Activated CD4-positive, alpha-beta T cell treated with anti-CD3 and anti-CD28 coated beads for 24 hours (primary cell): ENCODE results near the gene RFPL3.
"Not testable (repeated sequence)": the region's sequence is repeated elsewhere in the genome, so short reads cannot be mapped to it uniquely, and the experiment has no call there.

Source experiments
- DNase-seq, 2 donors: peaks; one replicate each; pipeline ENCODE4 v3.0.0-alpha.2; 2020; ENCODE audit warnings: low read depth in 2 of 2

Gene RFPL3

DNA sequence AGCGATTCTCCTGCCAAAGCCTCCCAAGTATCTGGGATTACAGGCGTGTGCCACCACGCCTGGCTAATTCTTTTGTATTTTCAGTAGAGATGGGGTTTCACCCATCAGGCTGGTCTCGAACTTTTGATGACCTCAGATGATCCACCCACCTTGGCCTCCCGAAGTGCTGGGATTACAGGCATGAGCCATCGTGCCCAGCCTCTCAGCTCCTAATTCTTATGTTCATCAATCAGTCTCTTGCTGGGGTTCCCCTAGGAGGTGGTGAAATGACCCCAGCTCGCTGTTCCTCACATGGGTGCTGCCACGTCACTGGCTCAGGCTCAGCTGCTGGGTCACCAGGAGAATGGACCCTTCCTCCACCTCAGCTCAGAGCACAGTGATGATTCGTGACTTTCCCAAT lies at the start of gene RFPL3:
RFPL3 (plus strand) TSS at position 301 of the 400 bp plus-strand sequence. CDS start 205 bp downstream, outside the sequence.
- not testable (repeated sequence) for DNase-seq

- DNase-seq: no peak
Observed at GRCh38 chr22:32308191-32308590, 49.5 kb upstream of the RFPL3 start.

GRCh38 chr22:32308934-32309333 lies 48.7 kb upstream of the RFPL3 start:
- DNase-seq: no peak

GRCh38 chr22:32309585-32310251 lies 47.9 kb upstream of the RFPL3 start:
- DNase-seq: no peak

DNA sequence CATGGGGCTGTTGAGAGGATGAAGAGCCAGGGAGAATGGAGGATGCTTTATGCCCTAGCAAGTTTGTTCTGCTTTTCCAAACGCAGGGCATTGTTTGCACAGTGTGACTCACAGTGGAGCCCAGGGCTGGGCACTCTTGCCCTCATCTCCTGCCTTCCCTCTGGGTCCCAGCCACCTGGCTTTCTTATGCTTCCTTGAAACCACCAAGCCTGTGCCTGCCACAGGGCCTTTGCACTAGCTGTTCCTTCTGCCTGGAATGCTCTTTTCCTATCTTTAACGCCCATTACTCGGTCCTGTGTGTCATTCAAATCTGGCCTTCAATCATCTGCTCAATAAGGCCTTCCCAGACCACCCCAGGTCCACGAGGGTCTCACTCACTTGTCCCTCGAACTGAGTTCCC lies 46.9 kb upstream of the RFPL3 start:
- DNase-seq: no peak

GRCh38 chr22:32311551-32312071 lies 46.1 kb upstream of the RFPL3 start:
- DNase-seq: no peak

DNA sequence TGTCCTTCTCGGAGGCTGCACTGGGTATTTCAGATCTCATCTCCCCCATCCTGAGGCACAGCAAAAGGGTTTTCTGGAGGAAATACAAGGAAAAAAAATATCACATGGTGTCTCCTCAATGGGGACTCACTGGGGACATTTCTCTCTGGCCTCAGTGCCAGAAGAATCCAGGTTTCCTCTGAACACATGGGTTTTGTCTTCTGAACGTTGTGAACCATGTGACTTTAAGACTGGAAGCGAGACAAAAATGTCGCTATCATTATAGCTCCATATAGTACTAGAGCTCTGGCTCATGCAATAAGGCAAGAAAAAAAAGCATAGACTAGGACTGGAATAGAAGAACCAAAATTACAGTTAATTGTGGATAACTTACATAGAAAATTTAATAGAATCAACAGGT lies 44.9 kb upstream of the RFPL3 start:
- DNase-seq: no peak

DNA sequence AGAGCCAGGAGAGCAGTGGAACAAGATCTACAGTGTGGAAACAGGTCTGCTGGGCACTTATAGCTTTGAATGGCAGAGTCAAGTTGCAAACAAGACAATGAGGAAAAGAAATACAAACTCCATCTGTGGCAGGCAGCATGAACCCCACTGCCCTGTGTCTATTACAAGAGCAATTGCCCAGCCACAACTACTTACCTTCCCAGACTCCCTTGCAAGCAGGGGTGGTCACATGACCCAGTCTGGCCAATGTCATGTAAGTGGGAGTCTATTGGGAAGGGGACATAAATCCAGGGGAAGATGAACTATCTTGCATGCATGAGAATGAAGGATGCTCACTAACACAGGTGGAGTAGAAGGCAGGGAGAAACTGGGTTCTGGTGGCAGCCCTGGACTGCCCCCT lies 44.1 kb upstream of the RFPL3 start:
- no peak for DNase-seq

DNA sequence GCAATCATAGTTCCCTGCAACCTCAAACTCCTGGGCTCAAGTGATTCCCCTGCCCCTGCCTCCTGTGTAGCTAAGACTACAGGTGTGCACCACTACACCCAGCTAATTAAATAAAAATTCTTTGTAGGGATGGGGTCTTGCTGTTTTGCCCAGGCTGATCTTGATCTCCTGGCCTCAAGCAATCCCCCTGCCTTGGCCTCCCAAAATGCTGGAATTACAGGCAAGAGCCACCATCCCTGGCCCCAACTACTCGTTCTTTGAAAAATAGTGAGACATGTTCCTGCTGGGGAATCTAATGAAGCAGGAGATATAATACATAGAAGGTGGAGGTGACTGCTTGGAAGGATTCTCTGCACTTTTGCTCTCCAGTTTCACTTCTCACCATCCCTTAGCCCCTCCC lies 40.1 kb upstream of the RFPL3 start:
- DNase-seq: no peak

DNA sequence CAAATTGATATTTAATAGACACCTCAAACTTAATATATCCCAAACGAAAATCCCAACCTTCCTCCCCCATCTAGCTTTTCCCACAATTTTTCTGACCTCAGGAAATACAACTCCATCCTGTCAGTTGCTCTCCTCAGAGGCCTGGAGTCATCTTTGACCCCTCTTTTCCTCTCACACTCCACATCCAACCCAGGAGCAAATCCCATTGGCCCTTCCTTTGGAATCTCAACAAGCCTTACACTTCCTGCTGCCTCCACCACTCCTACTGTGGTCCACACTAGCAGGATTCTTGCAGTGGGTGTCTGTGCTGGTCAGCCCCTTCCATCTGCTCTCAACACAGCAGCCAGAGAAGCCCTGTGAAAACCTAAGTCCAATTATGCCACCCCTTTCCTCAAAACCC lies 39.3 kb upstream of the RFPL3 start:
- DNase-seq: no peak

- no peak for DNase-seq
Observed at GRCh38 chr22:32319861-32320406, 37.7 kb upstream of the RFPL3 start.

GRCh38 chr22:32322986-32323385 lies 34.7 kb upstream of the RFPL3 start:
- DNase-seq: no peak

GRCh38 chr22:32323513-32324164 lies 34.0 kb upstream of the RFPL3 start:
- DNase-seq: no peak

GRCh38 chr22:32324505-32325415 lies 32.9 kb upstream of the RFPL3 start:
- no peak for DNase-seq

DNA sequence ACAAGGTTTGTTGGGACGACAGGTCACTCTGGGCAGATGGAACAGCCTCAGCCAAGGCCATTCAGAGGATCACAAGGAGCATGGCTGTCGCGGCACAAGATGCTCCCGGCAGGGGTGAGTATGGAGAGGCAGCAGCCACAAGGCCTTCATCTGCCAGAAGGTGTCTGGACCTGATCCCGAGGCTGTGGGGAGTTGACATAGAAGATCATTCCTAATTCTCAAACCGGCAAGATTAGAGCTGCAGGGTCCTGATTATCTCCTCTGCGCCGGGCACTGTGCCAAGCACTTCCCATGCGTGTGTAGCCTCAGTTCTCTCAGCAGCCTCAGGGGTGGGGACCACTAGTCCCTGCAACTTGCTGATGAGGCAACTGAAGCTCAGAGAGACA lies 32.3 kb upstream of the RFPL3 start:
- no peak for DNase-seq

- no peak for DNase-seq
Observed at GRCh38 chr22:32325811-32326237, 31.8 kb upstream of the RFPL3 start.

GRCh38 chr22:32326647-32327046 lies 31.0 kb upstream of the RFPL3 start:
- DNase-seq: no peak

DNA sequence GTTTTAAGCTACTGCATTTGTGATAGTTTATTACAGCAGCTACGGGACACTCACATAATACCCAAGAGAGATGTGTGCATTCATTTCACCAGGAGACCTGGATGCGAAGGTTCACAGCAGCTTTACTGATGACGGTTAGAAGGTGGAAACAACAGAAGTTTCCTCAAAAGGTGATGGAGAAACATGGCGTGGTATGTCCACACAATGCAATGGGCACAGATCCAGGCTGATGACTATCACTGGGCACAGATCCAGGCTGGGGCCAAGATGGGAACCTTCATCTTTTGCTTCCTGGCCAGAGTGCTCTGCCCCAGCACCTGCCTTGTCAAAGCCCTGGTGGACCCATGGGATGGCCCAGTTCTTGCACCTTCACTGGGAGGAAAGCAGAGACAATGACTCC lies 30.6 kb upstream of the RFPL3 start:
- DNase-seq: no peak

DNA sequence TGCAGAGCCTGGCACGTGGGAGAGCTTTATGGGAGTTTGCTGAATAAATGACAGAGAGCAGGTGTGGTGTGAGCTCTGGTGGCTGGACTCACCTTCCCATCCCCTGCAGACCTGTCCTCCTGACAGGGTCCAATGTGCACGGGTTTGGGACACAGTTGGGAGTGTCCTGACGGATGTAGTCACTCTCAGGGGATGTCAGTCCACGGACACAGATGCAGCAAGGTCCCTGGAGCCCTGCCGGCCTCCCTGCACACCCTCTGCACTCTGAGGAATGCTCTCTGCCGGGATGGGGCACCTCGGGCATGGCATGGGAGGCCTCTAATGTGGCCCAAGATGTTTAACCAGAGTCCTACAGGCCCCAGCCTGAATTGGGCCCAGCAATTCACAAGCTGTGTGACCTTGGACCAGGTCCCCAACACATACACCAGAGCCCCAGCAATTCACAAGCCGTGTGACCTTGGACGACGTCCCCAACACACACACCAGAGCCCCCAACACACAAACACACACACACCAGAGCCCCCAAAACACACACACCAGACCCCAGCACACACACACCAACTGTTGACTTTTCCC lies 30.0 kb upstream of the RFPL3 start:
- no peak for DNase-seq

GRCh38 chr22:32328306-32329201 lies 29.1 kb upstream of the RFPL3 start:
- no peak for DNase-seq

GRCh38 chr22:32329202-32329645 lies 28.4 kb upstream of the RFPL3 start:
- DNase-seq: no peak
